Progenitor cell of endocrine pancreas (in vitro differentiated cells): ENCODE results near the gene RNLS. TPM values are rescaled to one million over a fixed set of nuclear protein-coding genes. Genes with fewer than 3 reads are reported as not detected.

Experiments
- DNase-seq: peaks from one replicate; pipeline ENCODE4 v3.0.0; 2021; ENCODE audit warnings: low spot score; ENCODE audit not compliant: unreplicated experiment
- H3K27ac Mint-ChIP-seq: 2 replicates; pipeline ENCODE4 v1.8.0; 2021; ENCODE audit warnings: mild to moderate bottlenecking, moderate library complexity, mixed read lengths
- H3K27me3 Mint-ChIP-seq: 2 replicates; pipeline ENCODE4 v1.8.0; 2021; ENCODE audit warnings: mixed read lengths
- H3K36me3 Mint-ChIP-seq: 2 replicates; pipeline ENCODE4 v1.8.0; 2022; ENCODE audit warnings: mixed read lengths; ENCODE audit not compliant: insufficient read depth
- H3K4me1 Mint-ChIP-seq: 2 replicates; pipeline ENCODE4 v1.8.0; 2021; ENCODE audit warnings: low read depth, mixed read lengths
- H3K4me3 Mint-ChIP-seq: 2 replicates; pipeline ENCODE4 v1.8.0; 2021; ENCODE audit warnings: low read depth, mild to moderate bottlenecking, moderate library complexity, mixed read lengths
- H3K9me3 Mint-ChIP-seq: 2 replicates; pipeline ENCODE4 v1.8.0; 2021; ENCODE audit warnings: low read depth, mixed read lengths
- CTCF ChIP-seq: fragments of 200-600 bp; sonication (generic); IDR thresholded peaks from one replicate; pipeline ENCODE4 v1.5.0; 2021; ENCODE audit warnings: antibody characterized with exemption, mild to moderate bottlenecking; ENCODE audit not compliant: unreplicated experiment
- total RNA-seq: library from RNA; stranded (reverse); gene quantifications from 2 replicates; pipeline ENCODE4 v1.2.1, GENCODE V29; 2021

Gene RNLS
- total RNA-seq, 1 donor from 2014 or later = 7.5 TPM

DNA sequence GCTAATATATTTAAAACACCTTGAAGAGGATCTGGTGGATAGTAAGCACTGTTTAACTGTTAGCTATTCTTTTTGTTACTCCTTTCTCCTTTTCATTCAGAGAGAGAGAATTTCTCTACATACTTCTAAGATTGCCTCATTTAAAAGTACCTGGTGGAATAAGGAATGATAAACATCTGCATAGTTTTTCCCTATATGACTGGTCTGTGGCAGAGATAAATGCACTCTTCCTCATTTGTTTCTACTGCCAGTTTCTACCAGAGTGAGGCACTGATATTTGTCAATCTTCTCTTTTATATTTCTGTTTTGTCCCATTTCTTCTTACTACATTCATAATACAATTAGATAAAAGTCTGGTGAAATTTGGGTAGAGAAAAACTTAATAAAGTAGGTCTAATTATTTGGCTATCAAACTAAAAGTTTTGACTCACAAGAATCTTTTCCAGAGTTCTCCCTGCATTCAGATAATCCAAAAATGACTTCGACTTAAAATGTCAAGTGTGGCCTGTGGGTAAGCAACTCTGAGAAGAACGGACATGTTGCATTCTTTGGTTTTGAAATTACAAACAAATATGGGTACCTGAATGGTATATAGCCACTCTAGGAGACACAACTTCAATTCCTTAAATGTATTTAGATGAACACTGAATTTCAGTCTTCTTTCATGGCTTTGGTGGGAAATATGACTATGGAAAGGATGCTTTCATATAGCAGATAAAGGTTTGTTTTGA is 38.8 kb downstream of the RNLS start:
- Mint-ChIP-seq H3K27ac (no peak overlapping the region), H3K36me3 (no peaks in the 10 kb centered on the region), H3K4me3 (no peak overlapping the region), H3K9me3 (no peaks in the 10 kb centered on the region), H3K27me3 (no peaks in the 10 kb centered on the region), H3K4me1 (peaks cover 4% of the 10 kb centered on the region)
- no peak for DNase-seq
- TF ChIP-seq CTCF = no peak

- H3K27ac Mint-ChIP-seq = no peak overlapping the region
- H3K4me1 Mint-ChIP-seq = peaks cover 7% of the 10 kb centered on the region
- H3K27me3 Mint-ChIP-seq = no peaks in the 10 kb centered on the region
- no peak overlapping the region for H3K4me3 Mint-ChIP-seq
- DNase-seq = no peak
- H3K36me3 Mint-ChIP-seq = no peaks in the 10 kb centered on the region
- no peak for TF ChIP-seq CTCF
- no peaks in the 10 kb centered on the region for H3K9me3 Mint-ChIP-seq
These were observed 40.6 kb downstream of the RNLS start for GRCh38 chr10:88542522-88542921.

- peaks cover 8% of the 10 kb centered on the region for H3K4me1 Mint-ChIP-seq
- no peak overlapping the region for H3K4me3 Mint-ChIP-seq
- DNase-seq = no peak
- no peaks in the 10 kb centered on the region for H3K9me3 Mint-ChIP-seq
- H3K27ac Mint-ChIP-seq = peak overlapping the region; percentile 53
- H3K36me3 Mint-ChIP-seq = no peaks in the 10 kb centered on the region
- no peaks in the 10 kb centered on the region for H3K27me3 Mint-ChIP-seq
- no peak for TF ChIP-seq CTCF
These were observed 41.9 kb downstream of the RNLS start for GRCh38 chr10:88541116-88541626.

DNA sequence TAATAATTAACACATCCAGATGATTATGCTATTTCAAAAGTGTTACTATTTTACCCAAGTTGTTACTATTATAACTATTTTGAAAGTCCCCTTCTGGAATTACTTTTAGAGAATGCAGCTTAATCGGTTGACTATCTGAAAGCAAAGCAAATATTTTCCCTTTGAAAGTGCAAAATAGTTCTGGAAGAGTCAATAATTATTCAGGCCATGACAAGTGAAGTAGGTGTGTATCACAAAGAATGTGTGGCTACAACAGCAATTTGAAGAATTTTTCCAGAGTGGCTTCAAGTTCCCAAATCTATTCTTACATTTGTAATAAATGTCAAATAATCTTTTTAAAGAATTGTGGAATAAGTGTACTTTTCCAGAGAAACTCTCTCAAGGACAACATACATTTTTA is 42.8 kb downstream of the RNLS start:
- Mint-ChIP-seq H3K9me3 (no peaks in the 10 kb centered on the region), H3K27me3 (no peaks in the 10 kb centered on the region), H3K27ac (no peak overlapping the region), H3K4me3 (no peak overlapping the region), H3K4me1 (peaks cover 8% of the 10 kb centered on the region), H3K36me3 (no peaks in the 10 kb centered on the region)
- TF ChIP-seq CTCF = no peak
- DNase-seq = no peak

DNA sequence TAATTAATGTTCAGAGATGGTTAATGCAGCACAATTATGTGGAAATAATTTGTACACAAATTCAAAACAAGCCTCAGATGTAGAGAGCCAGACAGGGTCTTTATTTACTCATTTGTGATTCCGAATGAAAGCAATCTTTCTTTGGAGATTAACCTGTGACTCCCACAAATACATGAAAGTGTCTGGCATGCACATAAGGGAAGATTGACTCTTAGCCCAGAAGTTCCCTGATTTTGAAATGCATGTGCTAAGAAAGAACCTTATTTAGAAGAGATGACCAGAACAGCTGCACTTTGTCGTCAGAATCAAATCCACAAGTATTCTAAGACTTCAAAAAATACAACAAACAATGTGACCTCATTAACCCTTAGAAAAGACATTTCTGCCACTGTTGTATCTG is 45.1 kb downstream of the RNLS start:
- Mint-ChIP-seq H3K36me3 (no peaks in the 10 kb centered on the region), H3K27me3 (peaks cover 4% of the 10 kb centered on the region), H3K9me3 (no peaks in the 10 kb centered on the region), H3K4me1 (peaks cover 8% of the 10 kb centered on the region), H3K27ac (no peak overlapping the region), H3K4me3 (no peak overlapping the region)
- TF ChIP-seq CTCF = no peak
- DNase-seq = no peak
